H1 (cell line): ENCODE measurements around the gene CRPPA. TPM values are rescaled to one million over a fixed set of nuclear protein-coding genes. Genes with fewer than 3 reads are reported as not detected.

Source experiments
- CTCF ChIA-PET: fragments of 300-600 bp; sonication (Branson Sonifier 250); formaldehyde crosslinking; loops from one replicate; lab custom pipeline; 2021; ENCODE audit not compliant: partially characterized antibody; lab: Charles Lee
- POLR2A ChIA-PET: fragments of 300-600 bp; sonication (Branson Sonifier 250); formaldehyde crosslinking; loops from one replicate; lab custom pipeline; 2021; ENCODE audit warnings: inconsistent platforms; ENCODE audit not compliant: partially characterized antibody; lab: Charles Lee
- DNase-seq, 2 experiments: peaks; one replicate each; pipeline versions ENCODE4 v3.0.0 to v3.0.0-alpha.2; 2010 to 2022; ENCODE audit warnings: low spot score in 2 of 2, low read depth in 1 of 2, mixed read lengths in 1 of 2
- FAIRE-seq: peaks from 2 replicates; lab custom pipeline; 2011; peaks lifted over from hg19 to GRCh38; lab: Jason Lieb, UNC
- H2AFZ ChIP-seq: 2 replicates; pipeline ENCODE4 v1.8.1; 2012; ENCODE audit warnings: low read length, inconsistent platforms
- H2AK5ac ChIP-seq: 2 replicates; pipeline ENCODE4 v1.6.1; 2013; ENCODE audit warnings: low read depth, low read length
- H2BK120ac ChIP-seq: replicated peaks from 2 replicates; pipeline ENCODE3; 2013; ENCODE audit warnings: low read depth, low read length, inconsistent platforms
- H2BK12ac ChIP-seq: 2 replicates; pipeline ENCODE4 v1.6.1; 2013; ENCODE audit warnings: low read depth, low read length
- H2BK15ac ChIP-seq: 2 replicates; pipeline ENCODE4 v1.6.1; 2013; ENCODE audit warnings: low read length
- H2BK20ac ChIP-seq: 2 replicates; pipeline ENCODE4 v1.6.1; 2013; ENCODE audit warnings: low read length
- H2BK5ac ChIP-seq: 2 replicates; pipeline ENCODE4 v1.6.1; 2013; ENCODE audit warnings: low read depth, low read length
- H3K14ac ChIP-seq: 2 replicates; pipeline ENCODE4 v1.6.1; 2013; ENCODE audit warnings: inconsistent platforms; ENCODE audit not compliant: insufficient read length
- H3K18ac ChIP-seq: 2 replicates; pipeline ENCODE4 v1.6.1; 2013; ENCODE audit warnings: low read length; ENCODE audit errors: extremely low read depth
- H3K23ac ChIP-seq: 2 replicates; pipeline ENCODE4 v1.6.1; 2013; ENCODE audit warnings: inconsistent platforms; ENCODE audit not compliant: insufficient read length
- H3K23me2 ChIP-seq: 2 replicates; pipeline ENCODE4 v1.6.1; 2013; ENCODE audit warnings: low read depth, low read length
- H3K27ac ChIP-seq: 2 replicates; pipeline ENCODE4 v1.6.1; 2011; ENCODE audit warnings: low read depth, low read length, inconsistent platforms
- H3K27me3 ChIP-seq, 4 experiments: replicated peaks in 1 of 4; 1 replicate in 1 of 4; 2 replicates in 3 of 4; pipeline versions ENCODE4 v1.6.1 to v1.8.1; 2011 to 2013; ENCODE audit warnings: low read length in 3 of 4, mild to moderate bottlenecking in 3 of 4, inconsistent platforms in 2 of 4, mixed read lengths in 2 of 4, moderate library complexity in 1 of 4; ENCODE audit not compliant: control insufficient read depth in 3 of 4, insufficient read depth in 3 of 4; ENCODE audit errors: extremely low read depth in 1 of 4
- H3K36me3 ChIP-seq, 4 experiments: 2 replicates each; pipeline versions ENCODE4 v1.6.1 to v1.8.1; 2011 to 2013; ENCODE audit warnings: mild to moderate bottlenecking in 4 of 4, low read length in 3 of 4, moderate library complexity in 2 of 4, control low read depth in 1 of 4, inconsistent platforms in 1 of 4; ENCODE audit not compliant: insufficient read depth in 4 of 4, control insufficient read depth in 2 of 4
- H3K4ac ChIP-seq: replicated peaks from 2 replicates; pipeline ENCODE3; 2013; ENCODE audit warnings: low read length, low read depth, mixed read lengths, inconsistent platforms; ENCODE audit not compliant: insufficient read length
- H3K4me1 ChIP-seq, 4 experiments: replicated peaks in 1 of 4; 1 replicate in 1 of 4; 2 replicates in 3 of 4; pipeline versions ENCODE4 v1.6.1 to v1.8.1; 2011 to 2013; ENCODE audit warnings: low read length in 3 of 4, inconsistent platforms in 2 of 4, mixed read lengths in 1 of 4; ENCODE audit not compliant: insufficient read depth in 4 of 4, control insufficient read depth in 3 of 4
- H3K4me2 ChIP-seq, 2 experiments: 2 replicates each; pipeline versions ENCODE4 v1.6.1 to v1.8.1; 2011 to 2013; ENCODE audit warnings: low read depth in 2 of 2, low read length in 2 of 2, control low read depth in 1 of 2, inconsistent platforms in 1 of 2, mild to moderate bottlenecking in 1 of 2; ENCODE audit not compliant: insufficient read depth in 1 of 2
- H3K4me3 ChIP-seq, 4 experiments: fragments of 200-600, 300-600 bp in 1 of 4; sonication (generic), shearing (Covaris generic), sonication (Bioruptor Twin) in 1 of 4; 2 replicates each; pipeline versions ENCODE4 v1.5.1 to v1.8.1; 2011 to 2016; ENCODE audit warnings: low read length in 4 of 4, low read depth in 3 of 4, control low read depth in 2 of 4, inconsistent platforms in 2 of 4, mild to moderate bottlenecking in 2 of 4, mixed read lengths in 1 of 4, moderate library complexity in 1 of 4; ENCODE audit not compliant: insufficient read depth in 2 of 4; ENCODE audit errors: extremely low read depth in 1 of 4
- H3K56ac ChIP-seq: replicated peaks from 2 replicates; pipeline ENCODE3; 2013; ENCODE audit warnings: low read depth, mild to moderate bottlenecking, mixed read lengths, low read length, inconsistent platforms; ENCODE audit not compliant: insufficient read length
- H3K79me1 ChIP-seq: 2 replicates; pipeline ENCODE4 v1.6.1; 2013; ENCODE audit warnings: low read depth, low read length, control low read depth
- H3K79me2 ChIP-seq, 2 experiments: 2 replicates each; pipeline versions ENCODE4 v1.6.1 to v1.8.1; 2012 to 2013; ENCODE audit warnings: low read length in 2 of 2, mild to moderate bottlenecking in 2 of 2, inconsistent platforms in 1 of 2; ENCODE audit not compliant: insufficient read depth in 2 of 2, control insufficient read depth in 1 of 2
- H3K9ac ChIP-seq, 4 experiments: replicated peaks in 1 of 4; 1 replicate in 1 of 4; 2 replicates in 3 of 4; pipeline versions ENCODE4 v1.6.1 to v1.8.1; 2011 to 2013; ENCODE audit warnings: low read depth in 3 of 4, low read length in 3 of 4, control low read depth in 2 of 4, mild to moderate bottlenecking in 2 of 4, moderate library complexity in 2 of 4, inconsistent platforms in 1 of 4; ENCODE audit errors: extremely low read depth in 1 of 4
- H3K9me3 ChIP-seq, 2 experiments: 2 replicates each; pipeline versions ENCODE4 v1.6.1 to v1.8.1; 2012 to 2013; ENCODE audit warnings: mild to moderate bottlenecking in 2 of 2, moderate library complexity in 2 of 2, control low read depth in 1 of 2, inconsistent platforms in 1 of 2, low read depth in 1 of 2, low read length in 1 of 2, mixed read lengths in 1 of 2; ENCODE audit not compliant: insufficient read depth in 2 of 2
- H4K20me1 ChIP-seq, 2 experiments: replicated peaks in 1 of 2; 2 replicates each; pipeline versions ENCODE3 to v1.8.1; 2011 to 2013; ENCODE audit warnings: inconsistent platforms in 2 of 2, low read length in 2 of 2, mild to moderate bottlenecking in 1 of 2; ENCODE audit not compliant: insufficient read depth in 2 of 2, control insufficient read depth in 1 of 2
- H4K5ac ChIP-seq: 2 replicates; pipeline ENCODE4 v1.6.1; 2013; ENCODE audit warnings: low read length, low read depth, mixed read lengths, inconsistent platforms; ENCODE audit not compliant: insufficient read length
- H4K8ac ChIP-seq: 2 replicates; pipeline ENCODE4 v1.8.0; 2013; ENCODE audit warnings: mild to moderate bottlenecking, moderate library complexity, low read length, inconsistent platforms; ENCODE audit not compliant: insufficient read depth; ENCODE audit errors: extremely low read depth
- H4K91ac ChIP-seq: replicated peaks from 2 replicates; pipeline ENCODE3; 2013; ENCODE audit warnings: low read length, mixed read lengths, inconsistent platforms; ENCODE audit not compliant: insufficient read length
- ASH2L ChIP-seq: fragments of 200-600, 300-600 bp; sonication (generic); IDR thresholded peaks from one replicate; pipeline ENCODE4 v1.7.1; 2017; ENCODE audit warnings: low read length
- BCL11A ChIP-seq, 2 experiments: IDR thresholded peaks; one replicate each; pipeline ENCODE4 v1.6.1; 2011; ENCODE audit warnings: low read depth in 2 of 2, low read length in 2 of 2, mild to moderate bottlenecking in 2 of 2
- WGBS, 2 experiments: shearing (Covaris generic) in 1 of 2; methylation state at CpG; one replicate each; pipeline versions ENCODE4 v1.1.6 to v1.1.7; 2013 to 2015; ENCODE audit warnings: low lambda C conversion rate in 2 of 2, mixed read lengths in 2 of 2, inconsistent platforms in 1 of 2, low coverage in 1 of 2, missing lambda C conversion rate in 1 of 2; ENCODE audit not compliant: insufficient replicate concordance in 2 of 2, insufficient coverage in 1 of 2, insufficient read length in 1 of 2; ENCODE audit errors: extremely low coverage in 1 of 2, missing lambda C conversion rate in 1 of 2; 5-methylcytosine and 5-hydroxymethylcytosine counted together
- polyA plus RNA-seq, 7 experiments: library from polyadenylated mRNA; depleted of rRNA in 3 of 7; stranded (reverse) in 5 of 7; unstranded in 2 of 7; fragments of >200 nt in 5 of 7; fragments of 200-250 nt in 2 of 7; gene quantifications; 1 replicate in 5 of 7; 2 replicates in 1 of 7; 4 replicates in 1 of 7; pipeline versions ENCODE4 v1.2.1 to v1.2.3, GENCODE V29; 2011 to 2013; ENCODE audit warnings: missing spikeins in 2 of 7, mixed read lengths in 2 of 7
- total RNA-seq: library from RNA; stranded (reverse); fragmentation: NEBNext Ultra II Directional; extraction: Animal tissue kit (Norgen Biotek cat#: 25700); gene quantifications from 2 replicates; pipeline ENCODE4 v1.2.1, GENCODE V29; 2021

CRPPA gene
- total and polyA plus RNA-seq, 2 of the 8 experiments (the other 6 are each of a cell fraction or from before 2014, with no cell fraction given) = 0.23 to 0.39 TPM

GRCh38 chr7:16399265-16399831, 22.0 kb downstream of the CRPPA start:
- H4K8ac ChIP-seq = no peak overlapping the region
- no peaks in the 10 kb centered on the region for H3K79me1 ChIP-seq
- H4K91ac ChIP-seq = no peak overlapping the region
- H2AK5ac ChIP-seq = no peak overlapping the region; the same call in 1 of the 2 replicates
- no peak overlapping the region for H3K4ac ChIP-seq
- H3K9me3 ChIP-seq = peaks cover 45 to 46% of the 10 kb centered on the region in 2 experiments
- H3K18ac ChIP-seq = no peak overlapping the region
- 0 out of 8 replicates have a peak overlapping the region, but pooled peaks of 1 of the 4 experiments have one; percentile 2 for H3K4me3 ChIP-seq
- no peak overlapping the region for H3K14ac ChIP-seq
- no peak overlapping the region for H2BK5ac ChIP-seq
- H3K4me2 ChIP-seq = no peak overlapping the region
- H2BK12ac ChIP-seq = no peak overlapping the region
- POLR2A ChIA-PET = no interaction called here
- no peak overlapping the region for H3K27ac ChIP-seq
- no peak overlapping the region for H2BK120ac ChIP-seq
- CTCF ChIA-PET = no interaction called here
- no peak overlapping the region for H3K9ac ChIP-seq
- H3K56ac ChIP-seq = no peak overlapping the region
- DNase-seq (no peak), FAIRE-seq (no peak)
- no peaks in the 10 kb centered on the region; a peak in 1 of 4 replicates for H3K79me2 ChIP-seq
- no peak overlapping the region for H4K5ac ChIP-seq
- no peaks in the 10 kb centered on the region for H3K4me1 ChIP-seq
- no peaks in the 10 kb centered on the region for H3K27me3 ChIP-seq
- H3K36me3 ChIP-seq = peaks cover 0 to 35% (median 9%) of the 10 kb centered on the region in 4 experiments; a peak in 3 of 8 replicates
- no peak overlapping the region for H2BK20ac ChIP-seq
- 94% methylated on average over 32 of the region's 32 CpGs; no CpG with 5 or more reads in 1 of the 2 experiments for WGBS, 2 experiments
- H3K23me2 ChIP-seq = no peaks in the 10 kb centered on the region
- no peak overlapping the region for H2AFZ ChIP-seq
- H3K23ac ChIP-seq = no peak overlapping the region
- H4K20me1 ChIP-seq = no peaks in the 10 kb centered on the region
- no peak overlapping the region for H2BK15ac ChIP-seq
- TF ChIP-seq ASH2L (no peak), BCL11A (IDR thresholded peaks at IDR 0.05; ENCODE audit: low read depth in 2 of 2, low read length in 2 of 2) (no peak)
